NCI-H446 (cell line): ENCODE results near the gene NRL.

Source experiments
- DNase-seq, 2 experiments: peaks; one replicate each; lab custom pipeline; 2025; lab: John Stamatoyannopoulos, UW

NRL gene

DNA sequence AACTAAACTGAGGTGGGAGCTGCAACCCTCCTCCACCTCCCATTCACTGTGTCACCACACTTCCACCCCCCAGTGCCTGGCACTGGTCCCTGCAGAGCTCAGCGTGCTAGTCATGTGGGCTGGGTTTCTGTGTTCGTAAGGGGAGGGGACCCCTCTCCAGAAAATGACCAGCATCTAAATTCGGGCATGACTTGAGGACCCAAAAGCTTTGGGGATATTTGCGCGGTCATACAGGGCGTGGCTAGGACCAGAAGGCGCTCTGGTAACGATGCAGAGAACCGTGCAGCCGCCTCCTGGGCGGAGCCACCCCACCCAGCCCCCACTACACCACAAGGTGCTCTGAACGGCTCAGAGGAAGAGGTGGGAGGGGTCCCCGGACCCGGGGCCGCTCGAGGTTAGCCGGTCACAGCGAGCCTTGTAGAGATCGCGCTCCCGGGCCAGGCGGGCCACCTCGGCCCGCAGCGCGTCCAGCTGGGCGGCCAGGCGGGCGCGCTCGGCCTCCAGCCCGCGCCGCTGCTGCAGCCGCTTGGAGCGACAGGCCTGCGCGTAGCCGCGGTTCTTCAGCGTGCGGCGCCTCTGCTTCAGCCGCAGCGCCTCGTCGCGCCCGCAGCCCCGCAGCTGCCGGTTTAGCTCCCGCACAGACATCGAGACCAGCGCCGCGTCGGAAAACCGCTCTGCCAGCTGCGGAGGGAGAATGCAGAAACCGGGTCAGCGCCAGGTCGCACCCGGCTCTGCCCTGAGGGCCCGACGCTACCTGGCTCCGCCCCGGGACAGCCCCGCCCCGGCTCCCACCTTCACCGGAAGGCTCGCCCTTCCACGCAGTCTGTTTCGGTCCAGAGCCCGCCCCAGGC, 33.6 kb downstream of the NRL start:
- peak in 1 of 2 experiments; percentile 40 for DNase-seq

DNA sequence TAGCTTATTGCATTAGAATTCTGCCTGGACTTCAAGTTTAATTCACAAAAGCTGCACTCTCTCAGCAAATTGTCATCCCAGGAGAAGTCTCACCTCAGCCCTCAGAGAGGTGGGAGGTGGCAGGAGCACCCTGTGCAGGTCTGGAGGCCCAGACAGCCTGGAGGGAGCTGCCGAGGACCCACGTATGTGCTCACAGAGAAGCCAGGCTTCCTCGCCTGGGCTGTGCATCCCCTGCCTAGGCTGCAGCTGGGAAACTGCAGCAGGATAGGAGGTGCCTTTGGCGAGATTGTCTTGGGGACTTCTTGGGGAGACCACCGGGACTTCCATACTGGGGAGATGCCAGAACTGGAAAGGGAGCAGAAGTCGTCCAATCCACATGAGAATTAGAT, 34.6 kb downstream of the NRL start:
- DNase-seq: no peak

DNA sequence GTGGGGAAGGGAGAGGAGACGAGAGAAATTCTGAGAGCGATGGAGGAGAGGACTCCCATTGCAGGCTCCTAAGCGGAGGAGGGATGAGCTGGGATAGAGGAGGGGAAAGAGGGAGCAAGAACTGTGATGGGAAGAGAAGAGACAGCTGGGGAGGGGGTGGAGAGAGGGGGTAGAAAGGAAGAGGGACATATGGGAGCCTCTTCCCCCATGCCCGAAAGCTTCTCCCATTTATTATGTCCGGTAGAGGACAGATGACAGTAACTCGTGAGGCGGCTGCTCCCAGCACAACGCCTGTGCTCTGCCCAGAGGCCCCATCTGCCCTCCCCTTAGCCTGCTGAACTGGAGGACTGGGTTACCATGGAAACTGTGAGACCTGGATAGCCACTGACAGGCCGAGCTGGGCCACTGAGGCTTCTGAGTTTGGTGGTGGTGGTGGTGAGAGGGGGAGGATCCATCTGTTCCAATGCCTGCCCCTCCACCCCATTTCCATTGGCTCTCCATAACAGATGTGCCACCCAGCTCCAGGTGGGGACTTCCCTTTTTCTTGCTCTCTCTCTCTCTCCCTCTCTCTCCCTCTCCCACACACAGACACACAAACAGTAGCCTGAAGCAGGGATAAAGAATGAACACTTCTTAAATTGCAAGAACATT, 35.1 kb downstream of the NRL start:
- peak; percentile 83 to 96 for DNase-seq

DNA sequence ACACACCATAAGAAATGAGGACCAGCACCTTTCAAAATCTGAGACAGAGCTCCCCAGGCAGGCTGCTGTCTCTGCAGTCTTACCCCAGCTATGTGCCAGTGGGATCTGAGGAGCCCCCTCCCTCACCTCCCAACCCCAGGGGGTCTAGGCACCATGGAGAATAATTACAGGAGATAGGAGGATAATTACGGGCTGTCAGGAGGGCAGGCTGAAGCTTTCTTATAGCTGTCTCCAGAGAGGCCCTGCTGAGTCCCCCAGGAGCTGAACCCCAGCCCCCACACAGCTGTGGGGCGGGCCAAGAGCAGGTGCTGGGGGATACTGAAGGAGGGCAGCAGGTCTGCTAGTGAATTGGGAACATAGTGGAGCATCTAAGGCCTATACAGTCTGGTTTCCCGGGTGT, 36.6 kb downstream of the NRL start:
- DNase-seq: no peak

DNA sequence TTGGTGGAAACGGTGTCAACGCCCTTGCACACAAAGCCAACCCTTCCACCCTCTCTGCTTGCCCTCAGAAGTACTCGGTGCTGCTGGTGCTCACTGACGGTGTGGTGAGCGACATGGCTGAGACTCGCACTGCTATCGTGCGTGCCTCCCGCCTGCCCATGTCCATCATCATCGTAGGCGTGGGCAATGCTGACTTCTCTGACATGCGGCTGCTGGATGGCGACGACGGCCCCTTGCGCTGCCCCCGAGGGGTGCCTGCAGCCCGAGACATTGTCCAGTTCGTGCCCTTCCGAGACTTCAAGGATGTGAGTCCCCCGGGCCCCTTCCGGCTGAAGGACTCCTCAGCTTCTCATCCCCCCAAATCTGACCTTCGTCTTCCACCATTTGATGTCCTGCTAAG, 37.7 kb downstream of the NRL start:
- DNase-seq: no peak

DNA sequence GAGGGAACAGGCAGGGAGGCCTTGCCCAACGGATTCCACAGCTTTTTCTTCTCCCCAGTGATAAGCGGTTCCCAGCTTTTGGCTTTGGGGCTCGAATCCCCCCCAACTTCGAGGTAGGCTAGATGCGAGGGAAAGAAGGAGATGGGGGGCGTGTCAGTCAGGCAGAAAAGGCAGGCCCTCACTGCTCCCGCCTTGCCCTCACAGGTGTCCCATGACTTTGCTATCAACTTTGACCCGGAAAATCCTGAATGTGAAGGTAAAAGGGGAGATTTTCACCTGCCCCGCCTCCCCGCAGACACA, 38.5 kb downstream of the NRL start:
- no peak for DNase-seq

DNA sequence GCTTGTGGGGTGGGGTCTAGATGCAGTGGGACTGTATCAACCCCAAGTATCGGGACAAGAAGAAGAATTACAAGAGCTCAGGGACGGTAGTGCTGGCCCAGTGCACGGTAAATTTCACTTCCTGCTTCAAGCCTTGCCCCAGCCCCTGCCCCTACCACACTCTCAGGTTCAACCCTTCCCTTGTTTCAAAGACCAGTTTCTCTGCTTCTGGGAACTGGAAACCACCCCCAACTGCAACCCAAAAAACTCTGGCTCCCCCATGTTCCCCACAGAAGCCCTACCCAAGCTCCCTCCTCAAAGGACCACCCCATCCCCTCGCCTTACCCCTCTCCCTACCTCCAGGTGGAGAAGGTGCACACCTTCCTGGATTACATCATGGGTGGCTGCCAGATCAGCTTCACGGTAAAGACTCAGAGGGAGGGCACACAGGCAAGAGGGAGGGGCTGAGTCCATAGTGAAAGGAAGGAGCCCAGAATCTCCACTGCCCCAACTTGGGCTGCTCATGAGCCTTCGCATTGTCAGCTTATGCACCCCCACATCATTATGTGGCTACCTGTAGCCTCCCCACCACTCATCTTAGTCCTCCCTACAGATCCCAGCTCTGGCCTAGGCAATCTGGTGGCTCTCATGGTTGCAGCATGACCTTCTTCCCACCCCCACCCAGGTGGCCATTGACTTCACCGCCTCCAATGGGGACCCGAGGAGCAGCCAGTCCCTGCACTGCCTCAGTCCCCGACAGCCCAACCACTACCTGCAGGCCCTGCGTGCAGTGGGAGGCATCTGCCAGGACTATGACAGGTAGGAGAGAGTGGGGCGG, 39.1 kb downstream of the NRL start:
- no peak for DNase-seq

DNA sequence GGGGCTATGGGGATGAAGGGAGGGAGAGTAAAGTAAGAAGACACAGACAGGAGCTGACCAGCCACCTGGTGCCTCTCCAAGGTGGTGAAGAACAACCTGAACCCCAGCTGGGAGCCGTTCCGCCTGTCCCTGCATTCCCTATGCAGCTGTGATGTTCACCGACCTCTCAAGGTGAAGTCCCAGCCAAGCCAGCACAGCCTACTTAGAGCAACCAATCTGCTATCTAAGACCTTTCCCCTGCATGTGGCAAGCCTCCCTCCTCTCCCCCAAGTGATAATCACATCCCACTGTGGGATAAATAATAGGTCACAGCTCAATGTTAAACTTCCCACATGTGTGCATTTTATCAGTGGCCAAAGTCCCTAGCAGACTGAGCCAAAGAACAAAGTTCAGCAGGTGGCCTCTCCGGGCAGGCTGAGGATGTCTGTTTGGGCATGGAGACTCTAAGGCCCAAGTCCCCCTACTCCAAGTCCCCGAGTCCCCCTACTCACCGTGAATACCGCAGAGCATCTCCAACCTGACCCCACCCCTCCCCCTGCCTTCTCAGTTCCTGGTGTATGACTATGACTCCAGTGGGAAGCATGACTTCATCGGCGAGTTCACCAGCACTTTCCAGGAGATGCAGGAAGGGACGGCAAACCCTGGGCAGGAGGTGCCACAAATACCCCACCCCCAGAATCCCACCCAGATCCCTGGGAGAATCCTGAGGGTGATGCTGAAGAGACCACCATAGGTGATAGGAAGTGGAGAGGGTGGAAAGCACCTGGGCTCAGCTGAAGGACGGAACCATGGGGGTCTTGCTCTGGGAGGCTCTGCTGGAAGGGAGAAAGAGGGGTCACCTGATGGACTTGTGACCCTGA, 39.9 kb downstream of the NRL start:
- no peak for DNase-seq

DNA sequence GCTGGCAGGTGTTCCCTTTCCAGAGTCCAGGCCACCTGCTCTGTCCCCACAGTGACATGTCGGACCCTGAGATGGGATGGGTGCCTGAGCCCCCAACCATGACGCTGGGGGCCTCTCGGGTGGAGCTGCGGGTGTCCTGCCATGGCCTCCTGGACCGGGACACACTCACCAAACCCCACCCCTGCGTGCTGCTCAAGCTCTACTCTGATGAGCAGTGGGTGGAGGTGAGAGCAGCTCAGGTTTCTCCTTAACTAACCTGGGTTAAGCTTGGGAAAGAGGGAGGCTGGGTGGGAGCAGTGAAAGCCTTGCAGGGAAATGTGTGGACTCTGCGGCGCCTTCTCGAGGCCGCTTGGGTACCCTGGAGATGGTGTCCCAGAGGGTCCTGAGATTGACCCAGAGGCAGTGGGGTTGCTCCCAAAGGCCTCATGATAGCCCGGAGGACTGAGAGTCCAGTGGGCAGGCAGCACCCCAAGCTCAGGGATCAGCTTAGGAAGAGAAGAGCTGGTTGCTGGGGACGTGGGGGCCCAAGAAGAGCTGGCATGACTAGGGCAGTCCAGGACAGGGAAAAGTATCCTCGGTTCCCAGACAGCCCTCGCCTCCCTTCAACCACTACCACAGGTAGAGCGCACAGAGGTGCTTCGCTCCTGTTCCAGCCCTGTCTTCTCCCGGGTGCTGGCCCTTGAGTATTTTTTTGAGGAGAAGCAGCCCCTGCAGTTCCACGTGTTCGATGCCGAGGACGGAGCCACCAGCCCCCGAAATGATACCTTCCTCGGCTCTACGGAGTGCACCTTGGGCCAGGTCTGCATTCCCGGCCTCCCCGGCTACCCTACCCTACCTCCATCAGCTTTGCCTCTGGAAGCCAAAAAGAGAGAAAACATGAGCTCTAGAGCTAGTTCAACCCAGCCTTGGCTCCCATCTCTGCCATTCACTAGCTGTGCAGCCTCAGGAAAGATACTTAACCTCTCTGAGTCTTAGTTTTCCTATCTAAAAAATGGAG, 41.6 kb downstream of the NRL start:
- no peak for DNase-seq

DNA sequence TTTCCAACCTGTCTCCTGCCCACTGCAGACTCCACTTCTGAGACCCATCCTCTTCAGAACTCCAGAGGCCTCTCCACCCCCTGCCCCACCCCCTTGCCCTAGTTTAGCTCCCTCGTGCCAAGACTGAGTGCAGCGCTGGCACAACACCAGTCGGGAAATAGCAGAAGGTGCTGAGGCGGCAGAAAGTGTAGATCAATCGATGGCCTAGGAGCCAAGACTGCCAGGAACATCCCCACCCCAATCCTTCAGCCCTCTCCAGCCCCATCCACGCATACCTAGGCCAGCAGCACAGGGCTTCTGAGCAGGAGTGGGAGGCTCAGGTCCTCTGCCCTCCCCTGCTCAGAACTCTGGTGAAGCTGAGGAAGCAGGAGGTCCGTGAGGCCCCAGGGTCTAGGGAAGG, 42.3 kb downstream of the NRL start:
- peak; percentile 58 to 78 for DNase-seq

DNA sequence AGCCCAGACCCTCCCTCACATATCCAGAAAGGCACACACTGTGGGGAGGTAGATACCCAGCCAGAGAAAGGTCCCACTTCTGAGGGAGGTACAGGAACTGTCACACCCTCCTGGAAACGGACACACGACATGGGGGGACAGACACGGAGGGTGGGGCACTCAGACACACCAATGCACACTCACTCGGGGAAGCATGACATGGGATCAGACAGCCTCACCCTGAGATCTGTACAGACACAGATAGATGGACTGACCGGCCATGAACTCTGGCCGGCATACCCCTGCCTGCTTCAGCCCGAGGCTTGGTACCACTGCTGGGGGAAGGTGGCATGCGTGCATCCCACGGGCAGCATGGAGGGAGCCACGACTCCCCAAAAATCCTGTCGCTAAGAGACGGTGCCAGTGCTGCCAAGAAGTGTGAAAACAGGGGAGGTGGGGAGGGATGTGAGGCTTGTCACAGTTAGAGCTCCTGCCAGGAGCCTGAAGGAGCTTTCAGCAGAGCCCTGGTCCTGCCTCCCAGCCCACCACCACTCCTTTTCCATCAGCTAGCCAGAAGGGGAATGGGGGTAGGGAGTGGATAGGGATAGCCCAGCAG, 42.8 kb downstream of the NRL start:
- DNase-seq: no peak

DNA sequence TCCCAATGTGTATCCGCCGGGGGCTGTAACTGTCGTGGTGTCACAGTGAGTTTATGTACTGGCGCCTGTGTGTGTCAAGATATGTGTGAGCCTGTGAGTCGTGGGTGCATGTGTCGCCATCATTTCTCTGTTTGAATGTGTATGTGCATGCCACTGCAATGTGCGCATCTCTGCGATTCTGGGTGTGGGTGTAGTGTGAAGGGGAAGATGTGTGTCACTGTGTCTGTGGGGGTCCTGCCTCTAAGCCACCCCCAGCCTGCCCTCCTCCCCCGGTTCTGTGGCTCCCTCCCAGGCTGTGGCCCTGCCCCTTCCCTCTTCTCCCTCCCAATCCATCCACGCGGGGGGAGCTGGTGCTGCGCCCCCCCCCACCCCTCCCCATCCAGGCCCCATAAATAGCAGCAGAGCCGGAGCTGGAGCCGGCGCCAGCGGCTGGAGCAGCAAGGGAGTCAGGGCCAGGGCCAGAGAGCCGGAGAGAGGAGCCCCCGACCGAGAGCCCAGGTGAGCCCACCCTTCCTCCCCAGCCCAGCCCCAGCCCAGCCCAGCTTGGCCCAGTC, 43.5 kb downstream of the NRL start, which contains the start of gene CPNE6:
Gene CPNE6, plus strand, starts transcription at position 419 of the 554 bp plus-strand sequence. CDS start 1,375 bp downstream, outside the sequence.
- no peak for DNase-seq

DNA sequence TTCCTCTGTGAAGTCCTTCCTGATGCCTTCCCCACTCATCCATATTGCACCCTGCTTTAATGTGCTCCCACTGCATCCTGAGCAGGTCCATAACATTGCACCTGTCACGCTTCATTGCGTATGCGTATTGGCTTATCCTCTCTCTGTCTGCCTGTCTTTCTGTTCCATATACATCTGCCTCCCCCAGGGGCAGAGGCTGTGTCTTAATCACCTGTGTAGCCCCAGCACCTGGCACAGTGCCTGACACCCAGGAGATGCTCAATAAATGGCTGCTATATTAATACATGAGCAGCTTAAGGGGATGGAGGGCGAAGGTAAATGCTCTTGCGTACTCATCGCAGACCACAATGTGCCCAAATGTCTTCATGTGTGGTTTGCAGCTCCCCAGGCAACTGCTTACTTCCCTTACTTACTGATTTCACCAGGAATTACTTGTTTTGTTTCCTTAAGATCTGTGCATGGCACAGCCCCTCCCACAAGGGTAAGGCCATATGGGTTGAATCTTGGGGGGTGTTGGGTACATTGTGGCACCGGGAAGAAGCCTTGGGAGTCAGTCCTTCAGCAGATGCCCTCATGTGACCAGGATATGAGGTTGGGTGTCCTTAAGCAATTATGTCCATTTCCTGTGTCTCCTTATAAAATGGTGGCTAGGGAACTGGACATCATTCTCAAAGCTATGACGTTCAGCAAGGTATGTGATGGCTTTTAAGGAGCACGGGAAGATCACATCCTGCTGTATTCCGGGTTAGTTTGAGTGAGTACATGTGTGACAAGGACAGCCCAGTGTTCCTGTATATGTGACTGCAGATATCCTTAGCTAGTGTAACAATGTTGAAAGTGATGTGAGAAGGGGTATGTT, 44.2 kb downstream of the NRL start:
- DNase-seq: no peak

DNA sequence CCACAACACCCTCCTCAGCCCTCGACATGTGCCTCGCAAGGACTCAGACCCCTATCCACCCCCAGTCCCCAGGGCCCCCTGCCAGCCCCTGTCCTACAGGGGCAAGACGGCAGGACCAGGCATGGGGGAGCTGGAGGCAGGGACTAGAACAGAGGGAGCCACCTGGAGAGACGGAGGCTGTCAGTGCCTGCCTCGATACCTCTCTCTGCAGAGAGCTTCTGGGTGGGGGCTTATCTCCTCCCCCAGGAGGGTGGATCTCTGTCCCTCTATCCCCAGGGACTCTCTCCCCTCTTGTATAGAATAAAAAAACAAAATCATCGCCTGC, 45.4 kb downstream of the NRL start:
- no peak for DNase-seq

DNA sequence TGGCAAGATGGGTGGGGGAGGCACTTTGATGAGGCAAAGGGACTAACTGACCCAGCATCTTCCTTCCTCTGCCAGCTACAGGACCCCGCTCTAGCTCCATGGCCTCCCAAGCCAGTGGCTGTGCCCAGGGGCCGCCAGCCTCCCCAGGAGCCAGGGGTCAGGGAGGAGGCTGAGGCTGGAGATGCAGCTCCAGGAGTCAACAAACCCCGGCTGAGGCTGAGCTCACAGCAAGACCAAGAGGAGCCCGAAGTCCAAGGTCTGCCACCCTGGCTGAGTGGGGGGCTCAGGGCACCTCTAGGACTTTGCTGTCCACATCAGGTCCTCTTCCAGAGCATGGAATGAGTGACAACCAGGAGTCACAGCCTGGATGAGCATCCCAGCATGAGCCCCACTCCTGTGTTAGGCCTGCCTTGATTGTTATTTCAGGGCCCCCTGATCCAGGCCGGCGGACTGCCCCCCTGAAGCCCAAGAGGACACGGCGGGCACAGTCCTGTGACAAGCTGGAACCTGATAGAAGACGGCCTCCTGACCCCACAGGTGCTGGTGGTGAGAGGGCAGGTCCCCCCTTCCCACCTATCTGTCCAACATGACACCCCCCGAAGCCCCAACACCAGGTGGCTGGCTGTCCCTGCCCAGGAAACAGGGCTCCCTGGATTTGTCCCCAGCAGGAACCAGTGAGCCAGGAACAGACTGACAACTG, 45.9 kb downstream of the NRL start:
- DNase-seq: no peak

DNA sequence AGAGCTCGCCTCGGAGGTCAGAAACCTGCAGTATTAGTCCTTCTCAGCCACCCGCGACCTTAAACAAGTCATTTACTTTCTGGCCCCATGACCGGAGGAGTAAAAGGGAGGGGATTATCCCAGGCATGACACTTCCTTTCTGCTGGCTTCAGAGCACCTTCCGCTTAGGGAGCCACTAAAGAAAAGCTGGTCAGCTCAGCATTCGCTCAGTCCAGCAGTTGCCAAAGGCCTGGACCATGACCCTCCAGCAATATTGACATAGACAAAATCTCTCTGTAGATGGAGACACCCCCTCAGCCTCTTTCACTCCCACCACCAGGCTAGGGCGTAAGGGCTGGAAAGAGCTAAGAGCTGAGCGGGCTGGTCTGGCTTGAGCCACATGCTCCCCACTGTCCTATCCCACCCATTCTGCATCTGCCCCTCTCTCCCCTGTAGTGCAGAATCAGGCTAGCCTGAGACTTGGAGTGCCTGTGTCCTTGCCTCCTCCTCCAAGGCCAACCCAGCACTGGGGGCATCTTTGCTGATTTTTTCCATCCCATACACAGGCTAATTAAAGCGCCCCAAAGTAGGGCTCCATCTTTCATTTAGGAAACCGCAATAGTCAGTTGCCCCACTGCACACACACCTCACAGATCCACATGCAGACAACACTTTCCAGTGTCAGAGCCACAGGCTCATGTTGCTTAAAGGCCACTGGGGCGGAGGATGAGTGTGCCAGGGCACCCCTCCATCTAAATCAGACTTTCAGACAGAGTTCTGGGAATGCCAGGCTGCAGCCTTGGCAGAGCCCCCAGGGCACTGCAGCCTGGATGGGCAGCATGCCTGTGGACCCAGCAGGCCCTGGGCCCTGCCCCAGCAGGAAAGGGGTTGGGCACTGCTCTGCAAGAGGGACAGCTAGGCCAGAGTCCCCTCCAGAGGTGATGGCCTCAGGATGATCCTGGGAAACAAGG, 47.3 kb downstream of the NRL start:
- no peak for DNase-seq

DNA sequence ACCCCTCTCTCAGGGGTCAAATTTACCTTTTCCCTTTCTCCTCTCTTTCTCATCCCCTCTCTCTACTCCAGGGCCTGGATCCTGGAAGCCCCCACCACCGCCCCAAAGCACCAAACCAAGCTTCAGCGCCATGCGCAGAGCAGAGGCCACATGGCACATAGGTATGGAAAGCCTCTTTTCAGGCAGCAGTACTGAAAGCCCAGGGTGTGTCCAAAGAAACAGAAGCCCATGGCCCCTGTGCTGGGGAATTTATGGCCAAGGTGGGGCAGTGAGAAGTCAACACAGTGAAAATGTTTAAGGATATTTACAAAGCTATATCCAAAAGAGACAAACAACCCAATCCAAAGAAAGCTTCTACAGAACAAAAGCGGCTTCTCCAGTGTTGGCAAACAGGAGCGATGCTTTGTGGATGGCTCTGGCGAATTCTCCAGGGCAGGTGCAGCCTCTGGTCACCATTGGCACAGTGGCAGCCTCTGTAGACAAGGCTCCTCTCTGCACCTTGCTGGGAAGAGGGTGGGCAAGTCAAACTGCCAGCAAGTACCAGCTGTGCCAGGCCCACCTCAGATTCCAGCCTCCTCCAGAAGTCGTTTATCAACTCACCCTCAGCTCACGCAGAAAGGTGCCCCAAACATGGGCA, 48.1 kb downstream of the NRL start:
- no peak for DNase-seq
